ENCODE data around the gene TMEM201.
A peak's percentile ranks its signal among the peaks of the same experiment; 100 is the strongest.
"Not testable (repeated sequence)": the region's sequence is repeated elsewhere in the genome, so short reads cannot be mapped to it uniquely, and the experiment has no call there.

TMEM201 gene

GRCh38 chr1:9624081-9624480 is 35.4 kb downstream of the TMEM201 start:
- DNase-seq = no peak

- DNase-seq = not testable (repeated sequence)
Measured at GRCh38 chr1:9625030-9625429, 36.3 kb downstream of the TMEM201 start.

- peak; percentile 24 for DNase-seq
Measured at GRCh38 chr1:9626201-9626608, 37.5 kb downstream of the TMEM201 start.

GRCh38 chr1:9628541-9629444 is 40.1 kb downstream of the TMEM201 start:
- peak; percentile 83 for DNase-seq

GRCh38 chr1:9629445-9630201 is 40.9 kb downstream of the TMEM201 start:
- peak; percentile 87 for DNase-seq

- peak; percentile 30 for DNase-seq
Measured at GRCh38 chr1:9630331-9631111, 41.8 kb downstream of the TMEM201 start.

- no peak for DNase-seq
Measured at GRCh38 chr1:9631613-9632012, 42.9 kb downstream of the TMEM201 start.

- no peak for DNase-seq
Measured at GRCh38 chr1:9633493-9633892, 44.8 kb downstream of the TMEM201 start.

GRCh38 chr1:9634582-9634981 is 45.9 kb downstream of the TMEM201 start:
- no peak for DNase-seq

GRCh38 chr1:9639227-9639626 is 50.5 kb downstream of the TMEM201 start:
- DNase-seq = no peak

GRCh38 chr1:9643351-9644256 is 54.9 kb downstream of the TMEM201 start:
- DNase-seq = peak; percentile 38

GRCh38 chr1:9646037-9646436 is 57.3 kb downstream of the TMEM201 start:
- no peak for DNase-seq

GRCh38 chr1:9648171-9648570 is 59.5 kb downstream of the TMEM201 start:
- no peak for DNase-seq

GRCh38 chr1:9649769-9650168 is 61.1 kb downstream of the TMEM201 start:
- DNase-seq = no peak

- DNase-seq = no peak
Measured at GRCh38 chr1:9651220-9651564, 62.5 kb downstream of the TMEM201 start.

GRCh38 chr1:9651565-9652378 is 63.1 kb downstream of the TMEM201 start, which contains the start of gene PIK3CD:
Gene PIK3CD (plus strand): TSS chr1:9651731. CDS start chr1:9710456, 58,725 bp downstream.
- peak; percentile 67 for DNase-seq

- DNase-seq = peak; percentile 66
Measured at GRCh38 chr1:9652379-9653209, 63.9 kb downstream of the TMEM201 start.

- peak; percentile 29 for DNase-seq
Measured at GRCh38 chr1:9653210-9653490, 64.4 kb downstream of the TMEM201 start.

- DNase-seq = peak; percentile 56
Measured at GRCh38 chr1:9653491-9654050, 64.9 kb downstream of the TMEM201 start.
